DOHH2 (cell line): ENCODE data around the gene TESK2.

Experiments
- CTCF ChIP-seq: fragments of 200-600 bp; sonication (generic); IDR thresholded peaks from one replicate; pipeline ENCODE4 v1.5.1; 2014; ENCODE audit warnings: antibody characterized with exemption, mild to moderate bottlenecking, low read depth, low read length; ENCODE audit not compliant: poor library complexity, severe bottlenecking
- EZH2phosphoT487 ChIP-seq: fragments of 200-600 bp; sonication (generic); IDR thresholded peaks from 2 replicates; pipeline ENCODE4 v1.6.1; 2017; ENCODE audit warnings: borderline replicate concordance, mild to moderate bottlenecking, antibody characterized with exemption, low read length, moderate library complexity, mixed read lengths

- TF ChIP-seq EZH2phosphoT487 (no peak), CTCF (no peak)
Observed at GRCh38 chr1:45329445-45329844, 161.5 kb downstream of the TESK2 start.
